ENCODE data around the gene LSM5.

The LSM5 gene

GRCh38 chr7:32490127-32490796, at the start of gene LSM5:
LSM5 (minus strand) TSS chr7:32490380; CDS start chr7:32490365, 15 bp downstream.
- peak; percentile 94 for DNase-seq (ENCODE audit: low read depth)

- no peak for DNase-seq (ENCODE audit: low read depth)
Measured at GRCh38 chr7:32539366-32539765, 49.2 kb upstream of the LSM5 start.

- no peak for DNase-seq (ENCODE audit: low read depth)
Measured at GRCh38 chr7:32537760-32538159, 47.6 kb upstream of the LSM5 start.

GRCh38 chr7:32536585-32536984, 46.4 kb upstream of the LSM5 start:
- peak; percentile 34 for DNase-seq (ENCODE audit: low read depth)

- no peak for DNase-seq (ENCODE audit: low read depth)
Measured at GRCh38 chr7:32536016-32536415, 45.8 kb upstream of the LSM5 start.

- no peak for DNase-seq (ENCODE audit: low read depth)
Measured at GRCh38 chr7:32535162-32535702, 45.1 kb upstream of the LSM5 start.

- DNase-seq (ENCODE audit: low read depth), result no peak
Measured at GRCh38 chr7:32533276-32534029, 43.3 kb upstream of the LSM5 start.

GRCh38 chr7:32532716-32533115, 42.5 kb upstream of the LSM5 start:
- DNase-seq (ENCODE audit: low read depth), result no peak

- no peak for DNase-seq (ENCODE audit: low read depth)
Measured at GRCh38 chr7:32532086-32532485, 41.9 kb upstream of the LSM5 start.

GRCh38 chr7:32531402-32531801, 41.2 kb upstream of the LSM5 start:
- DNase-seq (ENCODE audit: low read depth), result no peak

- no peak for DNase-seq (ENCODE audit: low read depth)
Measured at GRCh38 chr7:32525839-32526238, 35.7 kb upstream of the LSM5 start.

- DNase-seq (ENCODE audit: low read depth), result no peak
Measured at GRCh38 chr7:32524631-32525030, 34.5 kb upstream of the LSM5 start.

GRCh38 chr7:32522746-32523530, 32.8 kb upstream of the LSM5 start:
- no peak for DNase-seq (ENCODE audit: low read depth)

GRCh38 chr7:32519763-32520162, 29.6 kb upstream of the LSM5 start:
- DNase-seq (ENCODE audit: low read depth), result no peak

- DNase-seq (ENCODE audit: low read depth), result peak; percentile 35
Measured at GRCh38 chr7:32518534-32519140, 28.5 kb upstream of the LSM5 start.

GRCh38 chr7:32516551-32517100, 26.4 kb upstream of the LSM5 start:
- DNase-seq (ENCODE audit: low read depth), result no peak

GRCh38 chr7:32515890-32516550, 25.8 kb upstream of the LSM5 start:
- DNase-seq (ENCODE audit: low read depth), result no peak

GRCh38 chr7:32513210-32513609, 23.0 kb upstream of the LSM5 start:
- no peak for DNase-seq (ENCODE audit: low read depth)

- DNase-seq (ENCODE audit: low read depth), result peak; percentile 11
Measured at GRCh38 chr7:32511791-32512190, 21.6 kb upstream of the LSM5 start.

GRCh38 chr7:32507414-32507813, 17.2 kb upstream of the LSM5 start:
- DNase-seq (ENCODE audit: low read depth), result peak; percentile 76
